AG09309 (cell line): ENCODE results near the gene DDI1.

Experiments
- DNase-seq: peaks from one replicate; pipeline ENCODE4 v3.0.0-alpha.2; 2010; ENCODE audit warnings: low read depth
- H3K4me3 ChIP-seq: 2 replicates; pipeline ENCODE4 v1.5.1; 2011; ENCODE audit warnings: mild to moderate bottlenecking, low read depth, low read length, moderate library complexity; ENCODE audit not compliant: control insufficient read depth
- TF ChIP-seq, protein P1 (sequence below): IDR thresholded peaks from 2 replicates; pipeline ENCODE4 v1.5.1; 2011; ENCODE audit warnings: mild to moderate bottlenecking, low read depth, low read length, inconsistent platforms; ENCODE audit not compliant: insufficient read depth, control insufficient read depth; ENCODE audit errors: missing control alignments

The DDI1 gene

GRCh38 chr11:104049116-104049515 is 12.7 kb downstream of the DDI1 start:
- no peak overlapping the region for H3K4me3 ChIP-seq
- TF ChIP-seq, protein P1, sequence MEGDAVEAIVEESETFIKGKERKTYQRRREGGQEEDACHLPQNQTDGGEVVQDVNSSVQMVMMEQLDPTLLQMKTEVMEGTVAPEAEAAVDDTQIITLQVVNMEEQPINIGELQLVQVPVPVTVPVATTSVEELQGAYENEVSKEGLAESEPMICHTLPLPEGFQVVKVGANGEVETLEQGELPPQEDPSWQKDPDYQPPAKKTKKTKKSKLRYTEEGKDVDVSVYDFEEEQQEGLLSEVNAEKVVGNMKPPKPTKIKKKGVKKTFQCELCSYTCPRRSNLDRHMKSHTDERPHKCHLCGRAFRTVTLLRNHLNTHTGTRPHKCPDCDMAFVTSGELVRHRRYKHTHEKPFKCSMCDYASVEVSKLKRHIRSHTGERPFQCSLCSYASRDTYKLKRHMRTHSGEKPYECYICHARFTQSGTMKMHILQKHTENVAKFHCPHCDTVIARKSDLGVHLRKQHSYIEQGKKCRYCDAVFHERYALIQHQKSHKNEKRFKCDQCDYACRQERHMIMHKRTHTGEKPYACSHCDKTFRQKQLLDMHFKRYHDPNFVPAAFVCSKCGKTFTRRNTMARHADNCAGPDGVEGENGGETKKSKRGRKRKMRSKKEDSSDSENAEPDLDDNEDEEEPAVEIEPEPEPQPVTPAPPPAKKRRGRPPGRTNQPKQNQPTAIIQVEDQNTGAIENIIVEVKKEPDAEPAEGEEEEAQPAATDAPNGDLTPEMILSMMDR, result no peak
- no peak for DNase-seq

DNA sequence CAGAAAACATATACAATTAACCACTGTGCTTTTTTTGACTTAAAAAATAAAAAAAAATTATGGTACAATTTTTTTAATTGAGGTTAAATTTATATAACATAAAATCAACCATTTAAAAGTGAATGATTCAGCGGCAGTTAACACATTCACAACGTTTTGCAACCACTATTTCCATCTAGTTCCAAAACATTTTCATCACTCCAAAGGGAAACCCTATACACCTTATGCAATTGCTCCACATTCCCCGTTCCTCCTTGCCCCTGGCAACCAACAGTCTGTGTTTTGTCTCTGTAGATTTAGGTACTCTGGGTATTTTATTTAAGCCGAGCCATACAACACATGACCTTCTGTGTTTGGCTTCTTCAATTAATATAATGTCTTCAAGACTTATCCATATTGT is 15.3 kb downstream of the DDI1 start:
- no peak for DNase-seq
- no peak overlapping the region for H3K4me3 ChIP-seq
- TF ChIP-seq, protein P1, result no peak

DNA sequence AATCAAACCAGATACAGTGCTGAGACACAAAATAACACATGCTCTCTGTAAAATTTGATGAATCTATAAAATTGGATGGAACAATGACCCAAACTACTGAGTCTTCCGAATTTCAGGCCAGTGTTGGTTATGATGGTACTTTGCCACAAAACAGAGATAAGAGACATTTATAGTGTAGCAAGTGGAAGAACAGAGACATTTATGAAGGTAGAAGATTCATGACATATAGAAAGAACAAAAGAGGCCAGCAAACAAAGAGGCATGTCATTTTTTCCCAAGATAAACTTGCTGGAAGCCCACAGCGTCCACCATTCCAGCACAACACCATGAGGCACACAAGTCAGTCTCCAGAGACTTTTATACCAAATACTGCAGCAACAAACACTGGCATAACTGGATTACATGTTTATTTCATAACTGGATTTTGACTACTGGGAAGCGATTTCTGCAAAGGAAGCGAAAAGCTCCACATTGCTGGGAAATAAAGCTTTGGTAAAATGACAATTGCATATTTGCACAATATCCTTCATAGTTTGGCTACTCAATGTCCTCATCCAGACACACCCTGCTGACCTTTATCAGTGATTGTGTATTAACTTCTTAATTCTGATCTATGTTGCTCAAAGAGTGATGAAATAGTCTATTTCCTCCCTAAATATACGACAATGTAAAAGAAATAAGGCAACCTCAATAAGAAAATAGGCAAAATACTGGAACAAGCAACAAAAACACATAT is 17.5 kb downstream of the DDI1 start:
- TF ChIP-seq, protein P1, result no peak
- no peak overlapping the region for H3K4me3 ChIP-seq
- no peak for DNase-seq

DNA sequence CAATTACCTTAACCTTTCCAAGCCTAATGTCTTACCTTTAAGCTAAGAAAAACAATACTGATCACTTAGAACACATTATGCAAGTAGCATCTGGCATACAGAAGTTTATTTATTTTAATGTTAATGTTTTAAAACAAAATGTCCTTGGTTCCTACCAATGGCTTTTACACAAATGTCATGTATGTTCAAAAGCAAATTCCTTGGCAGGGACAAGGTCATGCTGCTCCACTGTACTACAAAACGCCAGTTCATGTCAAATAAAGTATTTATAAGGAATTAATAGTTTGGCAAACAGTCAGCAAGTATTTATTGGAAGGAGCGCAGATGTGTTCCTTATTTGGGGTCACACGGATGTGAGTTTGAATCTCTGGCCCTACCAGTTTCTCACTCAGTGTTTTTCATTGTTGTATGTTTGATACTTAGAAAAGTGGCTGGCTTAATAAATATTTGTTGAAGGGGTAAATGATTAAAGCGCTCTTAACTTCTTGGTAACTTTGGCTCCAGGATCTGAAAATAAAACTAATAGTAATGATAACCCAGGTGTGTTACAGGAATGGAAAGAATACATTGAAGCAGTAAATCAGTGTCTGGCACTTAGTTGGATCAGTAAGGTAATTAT is 18.6 kb downstream of the DDI1 start:
- TF ChIP-seq, protein P1, result no peak
- no peak for DNase-seq
- H3K4me3 ChIP-seq, result no peak overlapping the region

- TF ChIP-seq, protein P1, result no peak
- no peak for DNase-seq
- no peak overlapping the region for H3K4me3 ChIP-seq
These were observed 19.2 kb downstream of the DDI1 start for GRCh38 chr11:104055596-104055995.

- H3K4me3 ChIP-seq, result no peak overlapping the region
- DNase-seq, result no peak
- TF ChIP-seq, protein P1, result no peak
These were observed 21.5 kb downstream of the DDI1 start for GRCh38 chr11:104057908-104058307.
